Ishikawa (cell line): ENCODE results near the gene AOC1.

ENCODE experiments used
- CEBPB ChIP-seq: IDR thresholded peaks from 2 replicates; pipeline ENCODE4 v1.6.1; 2012
- CREB1 ChIP-seq: IDR thresholded peaks from 2 replicates; pipeline ENCODE4 v1.6.1; 2012; ENCODE audit warnings: low read depth
- EGR1 ChIP-seq: IDR thresholded peaks from 2 replicates; pipeline ENCODE4 v1.6.1; 2012
- EP300 ChIP-seq: IDR thresholded peaks from 2 replicates; pipeline ENCODE4 v1.6.1; 2012; ENCODE audit warnings: borderline replicate concordance
- FOXM1 ChIP-seq: IDR thresholded peaks from 2 replicates; pipeline ENCODE4 v1.6.1; 2012; ENCODE audit warnings: low read depth, borderline replicate concordance
- NFIC ChIP-seq: IDR thresholded peaks from 2 replicates; pipeline ENCODE4 v1.6.1; 2012
- RAD21 ChIP-seq: IDR thresholded peaks from 2 replicates; pipeline ENCODE4 v1.6.1; 2012; ENCODE audit warnings: low read depth
- REST ChIP-seq: IDR thresholded peaks from 2 replicates; pipeline ENCODE4 v1.6.1; 2012; ENCODE audit warnings: low read depth, mild to moderate bottlenecking
- TAF1 ChIP-seq: IDR thresholded peaks from 2 replicates; pipeline ENCODE4 v1.6.1; 2012; ENCODE audit warnings: low read depth, mild to moderate bottlenecking
- TCF12 ChIP-seq: IDR thresholded peaks from 2 replicates; pipeline ENCODE4 v1.6.1; 2012; ENCODE audit warnings: low read depth
- TEAD4 ChIP-seq: IDR thresholded peaks from 2 replicates; pipeline ENCODE4 v1.6.1; 2012
- YY1 ChIP-seq: IDR thresholded peaks from 2 replicates; pipeline ENCODE4 v1.6.1; 2012; ENCODE audit warnings: low read depth
- ZBTB7A ChIP-seq: IDR thresholded peaks from 2 replicates; pipeline ENCODE4 v1.6.1; 2012; ENCODE audit warnings: low read depth
- TF ChIP-seq, protein P1 (sequence below): IDR thresholded peaks from 2 replicates; pipeline ENCODE4 v1.6.1; 2012
- TF ChIP-seq, protein P2 (sequence below): IDR thresholded peaks from 2 replicates; pipeline ENCODE4 v1.6.1; 2012

AOC1 gene

DNA sequence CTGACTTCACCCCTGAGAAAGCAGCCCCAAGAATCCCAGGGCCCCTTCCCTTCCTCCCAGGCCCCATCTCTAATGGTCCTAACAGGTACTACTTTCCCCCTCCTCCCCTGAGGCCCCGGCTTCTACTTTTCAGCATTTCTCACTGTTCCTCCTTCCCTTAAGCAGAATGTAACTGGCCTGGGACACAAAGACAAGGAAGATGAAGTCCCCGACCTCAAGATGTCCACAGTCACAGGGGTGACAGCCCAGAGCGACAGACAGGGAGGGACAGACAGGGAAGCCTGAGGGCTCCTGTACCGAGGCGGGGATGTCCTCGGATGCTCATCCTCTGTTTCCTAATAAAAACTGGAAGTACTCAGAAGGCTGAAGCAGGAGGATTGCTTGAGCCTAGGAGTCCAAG lies 11.6 kb downstream of the AOC1 start:
- no peak for TF ChIP-seq RAD21
- no peak for TF ChIP-seq EGR1
- TF ChIP-seq, protein P1, sequence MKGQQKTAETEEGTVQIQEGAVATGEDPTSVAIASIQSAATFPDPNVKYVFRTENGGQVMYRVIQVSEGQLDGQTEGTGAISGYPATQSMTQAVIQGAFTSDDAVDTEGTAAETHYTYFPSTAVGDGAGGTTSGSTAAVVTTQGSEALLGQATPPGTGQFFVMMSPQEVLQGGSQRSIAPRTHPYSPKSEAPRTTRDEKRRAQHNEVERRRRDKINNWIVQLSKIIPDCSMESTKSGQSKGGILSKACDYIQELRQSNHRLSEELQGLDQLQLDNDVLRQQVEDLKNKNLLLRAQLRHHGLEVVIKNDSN = no peak
- TF ChIP-seq TAF1 = no peak
- TF ChIP-seq FOXM1 = no peak
- TF ChIP-seq CREB1 = no peak
- TF ChIP-seq TCF12 = no peak
- TF ChIP-seq, protein P2, sequence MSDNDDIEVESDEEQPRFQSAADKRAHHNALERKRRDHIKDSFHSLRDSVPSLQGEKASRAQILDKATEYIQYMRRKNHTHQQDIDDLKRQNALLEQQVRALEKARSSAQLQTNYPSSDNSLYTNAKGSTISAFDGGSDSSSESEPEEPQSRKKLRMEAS = no peak
- no peak for TF ChIP-seq TEAD4
- TF ChIP-seq EP300 = no peak
- no peak for TF ChIP-seq REST
- no peak for TF ChIP-seq CEBPB

DNA sequence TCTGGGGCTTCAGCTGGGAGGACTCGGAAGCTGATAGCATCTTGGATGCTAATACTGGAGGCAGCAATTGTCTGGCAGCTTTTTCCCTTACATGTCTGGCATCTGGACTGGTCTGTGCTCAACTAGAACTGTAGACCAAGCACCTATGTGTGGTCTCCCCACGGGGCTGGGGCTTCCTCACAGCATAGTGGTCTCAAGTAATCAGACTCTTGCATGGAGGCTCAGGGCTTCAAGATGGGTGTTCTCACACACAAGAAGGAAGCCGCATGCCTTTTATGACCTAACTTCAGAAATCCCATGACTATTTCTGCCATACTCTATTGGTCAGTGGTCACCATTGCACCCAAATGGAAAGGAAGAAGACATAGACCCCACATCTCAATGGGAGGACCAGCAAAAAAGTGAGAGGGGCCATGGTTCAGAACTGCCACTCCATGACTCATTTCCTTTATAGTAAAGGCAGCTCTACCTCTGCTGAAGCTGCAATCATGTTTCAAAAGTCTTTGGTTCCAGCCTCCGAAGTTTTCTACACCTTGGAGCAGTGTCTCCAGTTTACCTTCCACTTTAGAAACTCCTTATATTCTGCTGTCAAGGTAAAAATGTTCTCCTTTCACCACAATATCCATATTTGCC lies 14.7 kb downstream of the AOC1 start:
- no peak for TF ChIP-seq CEBPB
- no peak for TF ChIP-seq RAD21
- no peak for TF ChIP-seq FOXM1

GRCh38 chr7:150867605-150868004 lies 15.3 kb downstream of the AOC1 start:
- no peak for TF ChIP-seq EP300
- no peak for TF ChIP-seq CEBPB
- TF ChIP-seq EGR1 = no peak
- no peak for TF ChIP-seq YY1
- TF ChIP-seq FOXM1 = no peak
- no peak for TF ChIP-seq RAD21
- TF ChIP-seq TAF1 = no peak
- TF ChIP-seq ZBTB7A = no peak
- TF ChIP-seq TEAD4 = no peak
- no peak for TF ChIP-seq NFIC
- TF ChIP-seq, protein P2 = no peak
- TF ChIP-seq, protein P1 = no peak
- TF ChIP-seq REST = no peak
- TF ChIP-seq CREB1 = no peak
- TF ChIP-seq TCF12 = no peak

GRCh38 chr7:150869467-150869866 lies 17.1 kb downstream of the AOC1 start:
- TF ChIP-seq YY1 (no peak), ZBTB7A (no peak), TCF12 (no peak)

GRCh38 chr7:150871601-150872000 lies 19.3 kb downstream of the AOC1 start:
- TF ChIP-seq, protein P2 = no peak
- TF ChIP-seq ZBTB7A (no peak), CREB1 (no peak), EGR1 (no peak), CEBPB (no peak), TEAD4 (no peak), EP300 (no peak), TAF1 (no peak), FOXM1 (no peak), TCF12 (no peak)
